Gastroesophageal sphincter (tissue), 3 donors: Measurements from ENCODE around the gene GPATCH4.

ENCODE experiments used
- CTCF ChIP-seq, 4 experiments: fragments of 200-600 bp in 2 of 4; fragments of 450-650 bp in 2 of 4; sonication (generic) in 1 of 4; IDR thresholded peaks; one replicate each; pipeline ENCODE4 v1.5.1; 2017 to 2019; ENCODE audit warnings: antibody characterized with exemption in 4 of 4, mild to moderate bottlenecking in 2 of 4, moderate library complexity in 2 of 4
- POLR2A ChIP-seq, 2 donors: fragments of 450-650 bp; IDR thresholded peaks; one replicate each; pipeline ENCODE4 v1.6.1; 2017; ENCODE audit warnings: antibody characterized with exemption in 2 of 2, mild to moderate bottlenecking in 2 of 2, moderate library complexity in 1 of 2
- POLR2AphosphoS5 ChIP-seq: sonication (generic); formaldehyde crosslinking; IDR thresholded peaks from one replicate; pipeline ENCODE4 v1.6.1; 2017; ENCODE audit warnings: antibody characterized with exemption

DNA sequence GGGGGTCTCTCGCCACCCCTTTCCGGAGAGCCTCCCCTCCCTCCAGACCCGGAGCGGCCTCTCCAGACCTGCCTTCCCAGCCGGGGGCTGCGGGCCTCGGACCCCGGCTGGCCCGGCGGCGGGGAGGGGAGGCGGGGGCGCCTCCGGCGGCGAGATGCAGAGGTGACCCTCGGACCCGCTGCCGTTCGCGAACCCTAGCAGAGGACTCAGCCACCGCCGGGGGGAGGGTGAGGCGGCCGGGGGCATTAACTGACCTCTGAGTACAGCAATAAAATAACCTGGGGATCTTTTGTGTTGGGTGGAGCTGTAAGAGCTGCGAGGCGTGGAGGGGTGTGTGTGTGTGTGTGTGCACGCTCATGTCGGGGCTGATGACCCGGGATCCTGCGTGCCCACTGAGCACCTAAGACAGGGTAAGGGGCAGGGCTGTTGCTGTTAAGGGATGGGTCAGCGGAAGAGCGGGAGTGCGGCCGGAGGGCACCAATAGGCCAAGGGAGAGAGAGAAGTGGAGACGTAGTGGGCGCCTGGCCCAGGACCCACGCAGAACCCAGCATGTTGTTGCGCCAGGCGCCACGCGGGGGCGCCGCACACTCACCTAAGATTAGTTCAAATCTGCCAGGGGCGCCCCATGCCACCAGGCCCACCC, 24.3 kb upstream of the GPATCH4 start:
- TF ChIP-seq POLR2AphosphoS5 (no peak), POLR2A (IDR thresholded peaks at IDR 0.05) (no peak), CTCF (IDR thresholded peaks at IDR 0.05) (peak; percentile 74 to 84 (median 78))
